ENCODE measurements around the gene RNU6-7. TPM values are rescaled to one million over a fixed set of nuclear protein-coding genes. Genes with fewer than 3 reads are reported as not detected.

The RNU6-7 gene
- total and polyA plus RNA-seq, 2 of the 13 experiments (the other 11 are each of a cell fraction or from before 2014, with no cell fraction given), result under 0.01 TPM; not detected in 1

DNA sequence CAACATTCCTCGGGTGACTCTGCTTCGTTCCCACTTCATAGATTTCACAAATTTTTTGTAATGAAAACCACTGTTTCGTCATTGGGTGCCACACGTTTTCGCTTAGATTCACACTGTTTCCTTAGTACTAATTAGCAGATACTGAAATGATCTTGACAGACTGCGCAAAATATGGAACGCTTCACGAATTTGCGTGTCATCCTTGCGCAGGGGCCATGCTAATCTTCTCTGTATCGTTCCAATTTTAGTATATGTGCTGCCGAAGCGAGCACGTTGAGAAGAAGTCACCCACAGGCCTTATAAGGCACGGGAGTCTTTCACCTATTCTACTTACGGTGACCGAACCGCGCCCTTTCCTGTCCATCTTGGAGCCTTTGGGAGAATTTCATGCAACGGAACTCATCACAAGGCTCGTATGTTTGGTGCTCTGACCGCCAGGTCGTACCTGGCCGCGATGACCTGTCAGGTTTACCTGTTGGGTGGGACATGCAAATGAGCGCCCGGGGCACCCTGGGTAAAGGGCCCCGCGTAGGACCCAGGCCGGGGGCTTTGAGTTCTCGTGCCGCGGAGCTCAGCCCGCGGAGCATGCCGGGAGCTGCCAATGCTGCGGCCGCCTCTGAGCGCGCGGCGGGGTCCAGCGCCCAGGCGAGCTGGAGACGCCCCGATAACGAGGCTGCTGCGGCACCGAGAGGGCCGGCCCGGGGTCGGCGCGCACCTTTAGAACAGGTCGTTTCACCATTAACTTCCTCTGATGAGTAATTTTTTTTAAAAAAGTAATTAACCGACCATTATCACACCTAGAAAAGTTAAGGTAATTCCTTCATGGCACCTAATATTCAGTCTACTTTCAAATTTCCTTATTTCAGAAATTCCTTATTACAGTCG lies 1.4 kb downstream of the RNU6-7 start, which contains the start of gene RNU6-8 (continued):
- peak; percentile 43; the same call in 1 of the 2 replicates for TF ChIP-seq ETV5 (CRISPR knock-in tag; IDR thresholded peaks at IDR 0.05; ENCODE audit: borderline replicate concordance)
- TF ChIP-seq SMC3 (IDR thresholded peaks at IDR 0.05; ENCODE audit: low read length), result no peak
- no peak for TF ChIP-seq ZKSCAN5 (CRISPR knock-in tag; IDR thresholded peaks at IDR 0.05)
- peak; percentile 8; the same call in 1 of the 2 replicates for TF ChIP-seq ZNF34 (CRISPR knock-in tag; IDR thresholded peaks at IDR 0.05; ENCODE audit: borderline replicate concordance)
- peak; percentile 97 for TF ChIP-seq ZNF792 (CRISPR knock-in tag; IDR thresholded peaks at IDR 0.05)
- TF ChIP-seq ZNF251 (CRISPR knock-in tag; IDR thresholded peaks at IDR 0.05), result no peak; the same call in none of the 2 replicates
- peak; percentile 100 for TF ChIP-seq ZNF567 (CRISPR knock-in tag; IDR thresholded peaks at IDR 0.05; ENCODE audit: borderline replicate concordance)
- peak; percentile 98 for TF ChIP-seq ZBTB7A (CRISPR knock-in tag; IDR thresholded peaks at IDR 0.05)
- peak; percentile 99 for TF ChIP-seq ZNF563 (CRISPR knock-in tag; IDR thresholded peaks at IDR 0.05)
- TF ChIP-seq, protein P1, sequence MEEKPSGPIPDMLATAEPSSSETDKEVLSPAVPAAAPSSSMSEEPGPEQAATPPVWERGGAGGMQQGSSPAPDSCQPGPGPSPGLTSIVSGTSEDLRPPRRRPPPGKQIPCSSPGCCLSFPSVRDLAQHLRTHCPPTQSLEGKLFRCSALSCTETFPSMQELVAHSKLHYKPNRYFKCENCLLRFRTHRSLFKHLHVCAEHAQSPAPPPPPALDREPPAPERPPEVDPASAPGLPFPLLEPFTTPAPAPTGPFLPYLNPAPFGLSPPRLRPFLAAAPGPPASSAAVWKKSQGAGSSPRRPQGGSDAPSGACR (CRISPR knock-in tag; IDR thresholded peaks at IDR 0.05), result peak; percentile 96; the same call in 1 of the 2 replicates
- peak; percentile 82 for TF ChIP-seq ZMAT3 (CRISPR knock-in tag; conservative IDR thresholded peaks at IDR 0.05)
- TF ChIP-seq, protein P2, sequence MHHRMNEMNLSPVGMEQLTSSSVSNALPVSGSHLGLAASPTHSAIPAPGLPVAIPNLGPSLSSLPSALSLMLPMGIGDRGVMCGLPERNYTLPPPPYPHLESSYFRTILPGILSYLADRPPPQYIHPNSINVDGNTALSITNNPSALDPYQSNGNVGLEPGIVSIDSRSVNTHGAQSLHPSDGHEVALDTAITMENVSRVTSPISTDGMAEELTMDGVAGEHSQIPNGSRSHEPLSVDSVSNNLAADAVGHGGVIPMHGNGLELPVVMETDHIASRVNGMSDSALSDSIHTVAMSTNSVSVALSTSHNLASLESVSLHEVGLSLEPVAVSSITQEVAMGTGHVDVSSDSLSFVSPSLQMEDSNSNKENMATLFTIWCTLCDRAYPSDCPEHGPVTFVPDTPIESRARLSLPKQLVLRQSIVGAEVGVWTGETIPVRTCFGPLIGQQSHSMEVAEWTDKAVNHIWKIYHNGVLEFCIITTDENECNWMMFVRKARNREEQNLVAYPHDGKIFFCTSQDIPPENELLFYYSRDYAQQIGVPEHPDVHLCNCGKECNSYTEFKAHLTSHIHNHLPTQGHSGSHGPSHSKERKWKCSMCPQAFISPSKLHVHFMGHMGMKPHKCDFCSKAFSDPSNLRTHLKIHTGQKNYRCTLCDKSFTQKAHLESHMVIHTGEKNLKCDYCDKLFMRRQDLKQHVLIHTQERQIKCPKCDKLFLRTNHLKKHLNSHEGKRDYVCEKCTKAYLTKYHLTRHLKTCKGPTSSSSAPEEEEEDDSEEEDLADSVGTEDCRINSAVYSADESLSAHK (CRISPR knock-in tag; IDR thresholded peaks at IDR 0.05; ENCODE audit: borderline replicate concordance), result peak; percentile 72; the same call in 1 of the 2 replicates
- TF ChIP-seq ZNF724P (CRISPR knock-in tag; IDR thresholded peaks at IDR 0.05; ENCODE audit: borderline replicate concordance), result no peak; the same call in 1 of the 2 replicates
- no peak; the same call in 1 of the 2 replicates for TF ChIP-seq ZNF484 (CRISPR knock-in tag; IDR thresholded peaks at IDR 0.05; ENCODE audit: borderline replicate concordance, low read depth)
- TF ChIP-seq ZNF546 (CRISPR knock-in tag; conservative IDR thresholded peaks at IDR 0.05), result peak; percentile 93
- peak; percentile 96 for TF ChIP-seq ZNF350 (CRISPR knock-in tag; IDR thresholded peaks at IDR 0.05; ENCODE audit: borderline replicate concordance, low read depth)
- TF ChIP-seq NFATC3 (CRISPR knock-in tag; IDR thresholded peaks at IDR 0.05), result peak; percentile 89
- TF ChIP-seq, protein P3, sequence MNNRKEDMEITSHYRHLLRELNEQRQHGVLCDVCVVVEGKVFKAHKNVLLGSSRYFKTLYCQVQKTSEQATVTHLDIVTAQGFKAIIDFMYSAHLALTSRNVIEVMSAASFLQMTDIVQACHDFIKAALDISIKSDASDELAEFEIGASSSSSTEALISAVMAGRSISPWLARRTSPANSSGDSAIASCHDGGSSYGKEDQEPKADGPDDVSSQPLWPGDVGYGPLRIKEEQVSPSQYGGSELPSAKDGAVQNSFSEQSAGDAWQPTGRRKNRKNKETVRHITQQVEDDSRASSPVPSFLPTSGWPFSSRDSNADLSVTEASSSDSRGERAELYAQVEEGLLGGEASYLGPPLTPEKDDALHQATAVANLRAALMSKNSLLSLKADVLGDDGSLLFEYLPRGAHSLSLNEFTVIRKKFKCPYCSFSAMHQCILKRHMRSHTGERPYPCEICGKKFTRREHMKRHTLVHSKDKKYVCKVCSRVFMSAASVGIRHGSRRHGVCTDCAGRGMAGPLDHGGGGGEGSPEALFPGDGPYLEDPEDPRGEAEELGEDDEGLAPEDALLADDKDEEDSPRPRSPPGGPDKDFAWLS (CRISPR knock-in tag; IDR thresholded peaks at IDR 0.05; ENCODE audit: borderline replicate concordance), result no peak; the same call in 1 of the 2 replicates
- TF ChIP-seq DR1 (CRISPR knock-in tag; IDR thresholded peaks at IDR 0.05), result no peak
- no peak; the same call in 1 of the 2 replicates for TF ChIP-seq GPN1 (CRISPR knock-in tag; IDR thresholded peaks at IDR 0.05; ENCODE audit: borderline replicate concordance)
- TF ChIP-seq, protein P4, sequence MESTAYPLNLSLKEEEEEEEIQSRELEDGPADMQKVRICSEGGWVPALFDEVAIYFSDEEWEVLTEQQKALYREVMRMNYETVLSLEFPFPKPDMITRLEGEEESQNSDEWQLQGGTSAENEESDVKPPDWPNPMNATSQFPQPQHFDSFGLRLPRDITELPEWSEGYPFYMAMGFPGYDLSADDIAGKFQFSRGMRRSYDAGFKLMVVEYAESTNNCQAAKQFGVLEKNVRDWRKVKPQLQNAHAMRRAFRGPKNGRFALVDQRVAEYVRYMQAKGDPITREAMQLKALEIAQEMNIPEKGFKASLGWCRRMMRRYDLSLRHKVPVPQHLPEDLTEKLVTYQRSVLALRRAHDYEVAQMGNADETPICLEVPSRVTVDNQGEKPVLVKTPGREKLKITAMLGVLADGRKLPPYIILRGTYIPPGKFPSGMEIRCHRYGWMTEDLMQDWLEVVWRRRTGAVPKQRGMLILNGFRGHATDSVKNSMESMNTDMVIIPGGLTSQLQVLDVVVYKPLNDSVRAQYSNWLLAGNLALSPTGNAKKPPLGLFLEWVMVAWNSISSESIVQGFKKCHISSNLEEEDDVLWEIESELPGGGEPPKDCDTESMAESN (CRISPR knock-in tag; conservative IDR thresholded peaks at IDR 0.05), result peak; percentile 94
- TF ChIP-seq HDAC6 (IDR thresholded peaks at IDR 0.05; ENCODE audit: low read depth, low read length), result no peak
- TF ChIP-seq ZNF772 (CRISPR knock-in tag; IDR thresholded peaks at IDR 0.05), result peak; percentile 6
